Measurements from ENCODE around the gene MFAP2. TPM values are rescaled to one million over a fixed set of nuclear protein-coding genes. Genes with fewer than 3 reads are reported as not detected.

MFAP2 gene
- total RNA-seq, 1 experiment from 2014 or later = 12.9 TPM

DNA sequence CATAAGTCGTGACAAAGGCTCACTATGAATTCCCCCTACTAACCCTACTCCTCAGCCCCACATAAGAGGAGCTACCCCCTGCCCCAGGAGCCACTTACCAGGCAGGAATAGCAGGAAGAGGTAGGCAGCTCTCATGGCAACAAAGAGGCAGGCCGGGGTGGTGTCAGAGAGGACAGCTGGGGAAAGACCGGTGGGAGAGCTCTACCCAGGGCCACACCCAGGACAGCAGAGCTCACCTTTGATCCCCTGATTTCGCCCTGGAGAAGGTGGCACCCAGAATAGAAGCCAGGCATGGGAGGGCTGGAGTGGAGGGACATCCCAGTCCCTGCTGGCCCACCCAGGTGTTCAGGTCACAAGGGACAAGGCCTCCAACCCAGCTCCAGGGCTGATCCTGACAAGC is 2.3 kb downstream of the MFAP2 start:
- intact Hi-C loops (cut with micrococcal nuclease; ENCODE audit: unreplicated experiment) = no loop called here
- Histone ChIP-seq H3K4me1 (ENCODE audit: control insufficient read depth, insufficient read depth, low read length) (0 out of 2 replicates have a peak, but pooled peaks cover 4% of the 10 kb centered on the region), H3K4me3 (ENCODE audit: low read depth in 2 of 2, low read length in 2 of 2) (no peak overlapping the region), H3K36me3 (ENCODE audit: control insufficient read depth, insufficient read depth, low read length) (peaks cover 3% of the 10 kb centered on the region; the same call in 1 of the 2 replicates), H3K27ac (ENCODE audit: low read length) (no peak overlapping the region), H3K9me3 (ENCODE audit: control insufficient read depth, insufficient read depth, low read depth, low read length) (no peaks in the 10 kb centered on the region), H3K27me3 (ENCODE audit: control insufficient read depth, insufficient read depth, low read length) (no peaks in the 10 kb centered on the region)
- no peak for ATAC-seq
- TF ChIP-seq SIN3A (IDR thresholded peaks at IDR 0.05; ENCODE audit: borderline replicate concordance, insufficient read depth, low read depth, low read length) = no peak
- TF ChIP-seq, protein P1, sequence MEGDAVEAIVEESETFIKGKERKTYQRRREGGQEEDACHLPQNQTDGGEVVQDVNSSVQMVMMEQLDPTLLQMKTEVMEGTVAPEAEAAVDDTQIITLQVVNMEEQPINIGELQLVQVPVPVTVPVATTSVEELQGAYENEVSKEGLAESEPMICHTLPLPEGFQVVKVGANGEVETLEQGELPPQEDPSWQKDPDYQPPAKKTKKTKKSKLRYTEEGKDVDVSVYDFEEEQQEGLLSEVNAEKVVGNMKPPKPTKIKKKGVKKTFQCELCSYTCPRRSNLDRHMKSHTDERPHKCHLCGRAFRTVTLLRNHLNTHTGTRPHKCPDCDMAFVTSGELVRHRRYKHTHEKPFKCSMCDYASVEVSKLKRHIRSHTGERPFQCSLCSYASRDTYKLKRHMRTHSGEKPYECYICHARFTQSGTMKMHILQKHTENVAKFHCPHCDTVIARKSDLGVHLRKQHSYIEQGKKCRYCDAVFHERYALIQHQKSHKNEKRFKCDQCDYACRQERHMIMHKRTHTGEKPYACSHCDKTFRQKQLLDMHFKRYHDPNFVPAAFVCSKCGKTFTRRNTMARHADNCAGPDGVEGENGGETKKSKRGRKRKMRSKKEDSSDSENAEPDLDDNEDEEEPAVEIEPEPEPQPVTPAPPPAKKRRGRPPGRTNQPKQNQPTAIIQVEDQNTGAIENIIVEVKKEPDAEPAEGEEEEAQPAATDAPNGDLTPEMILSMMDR (IDR thresholded peaks at IDR 0.05) = no peak
- TF ChIP-seq, protein P2, sequence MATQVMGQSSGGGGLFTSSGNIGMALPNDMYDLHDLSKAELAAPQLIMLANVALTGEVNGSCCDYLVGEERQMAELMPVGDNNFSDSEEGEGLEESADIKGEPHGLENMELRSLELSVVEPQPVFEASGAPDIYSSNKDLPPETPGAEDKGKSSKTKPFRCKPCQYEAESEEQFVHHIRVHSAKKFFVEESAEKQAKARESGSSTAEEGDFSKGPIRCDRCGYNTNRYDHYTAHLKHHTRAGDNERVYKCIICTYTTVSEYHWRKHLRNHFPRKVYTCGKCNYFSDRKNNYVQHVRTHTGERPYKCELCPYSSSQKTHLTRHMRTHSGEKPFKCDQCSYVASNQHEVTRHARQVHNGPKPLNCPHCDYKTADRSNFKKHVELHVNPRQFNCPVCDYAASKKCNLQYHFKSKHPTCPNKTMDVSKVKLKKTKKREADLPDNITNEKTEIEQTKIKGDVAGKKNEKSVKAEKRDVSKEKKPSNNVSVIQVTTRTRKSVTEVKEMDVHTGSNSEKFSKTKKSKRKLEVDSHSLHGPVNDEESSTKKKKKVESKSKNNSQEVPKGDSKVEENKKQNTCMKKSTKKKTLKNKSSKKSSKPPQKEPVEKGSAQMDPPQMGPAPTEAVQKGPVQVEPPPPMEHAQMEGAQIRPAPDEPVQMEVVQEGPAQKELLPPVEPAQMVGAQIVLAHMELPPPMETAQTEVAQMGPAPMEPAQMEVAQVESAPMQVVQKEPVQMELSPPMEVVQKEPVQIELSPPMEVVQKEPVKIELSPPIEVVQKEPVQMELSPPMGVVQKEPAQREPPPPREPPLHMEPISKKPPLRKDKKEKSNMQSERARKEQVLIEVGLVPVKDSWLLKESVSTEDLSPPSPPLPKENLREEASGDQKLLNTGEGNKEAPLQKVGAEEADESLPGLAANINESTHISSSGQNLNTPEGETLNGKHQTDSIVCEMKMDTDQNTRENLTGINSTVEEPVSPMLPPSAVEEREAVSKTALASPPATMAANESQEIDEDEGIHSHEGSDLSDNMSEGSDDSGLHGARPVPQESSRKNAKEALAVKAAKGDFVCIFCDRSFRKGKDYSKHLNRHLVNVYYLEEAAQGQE (IDR thresholded peaks at IDR 0.05; ENCODE audit: insufficient read depth in 1 of 2, low read depth in 2 of 2, low read length in 1 of 2) = no peak
- no peak for TF ChIP-seq POLR2AphosphoS5 (IDR thresholded peaks at IDR 0.05; ENCODE audit: low read depth, low read length)
- TF ChIP-seq TCF7L2 (IDR thresholded peaks at IDR 0.05; ENCODE audit: low read depth, low read length) = no peak
- POLR2A ChIA-PET = interaction anchor here (0.7 kb wide), 1 partner anchor 39 kb away, joined by 5 read pairs; no protein-coding TSS in a partner anchor
- no peak for DNase-seq (ENCODE audit: low read depth, low spot score)
- CTCF ChIA-PET = interaction anchor here (0.6 kb wide), 1 partner anchor 1204 kb away, joined by 15 read pairs; no protein-coding TSS in a partner anchor
- BruUV-seq (replicated peaks) = no TSS peak
- in situ Hi-C loops (cut with HindIII; ENCODE audit: low pct_unique_long_range_greater_than_20kb, low sequenced_read_pairs) = no loop called here

DNA sequence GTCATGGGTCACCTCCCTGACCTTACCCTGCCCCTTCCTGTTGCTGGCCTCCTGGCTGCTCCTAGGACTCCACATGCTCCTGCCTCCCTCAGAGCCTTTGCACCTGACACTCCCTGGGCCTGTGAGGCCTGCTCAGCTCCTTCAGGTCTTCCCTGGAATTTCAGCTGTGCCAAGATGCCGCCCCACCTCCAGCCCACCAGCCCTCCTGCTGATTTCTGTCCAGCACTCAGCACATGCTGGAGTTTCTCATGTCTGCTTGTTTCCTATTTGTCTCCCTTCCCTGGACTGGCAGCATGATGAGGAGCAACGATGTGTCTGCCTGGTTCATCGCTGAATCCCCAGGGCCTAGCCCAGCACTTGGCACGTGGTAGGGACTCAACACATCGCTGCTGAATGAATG is 3.0 kb downstream of the MFAP2 start:
- 0 out of 2 replicates have a peak, but pooled peaks cover 4% of the 10 kb centered on the region for H3K4me1 ChIP-seq (ENCODE audit: control insufficient read depth, insufficient read depth, low read length)
- H3K27me3 ChIP-seq (ENCODE audit: control insufficient read depth, insufficient read depth, low read length) = no peaks in the 10 kb centered on the region
- intact Hi-C loops (cut with micrococcal nuclease; ENCODE audit: unreplicated experiment) (no loop called here), in situ Hi-C loops (cut with HindIII; ENCODE audit: low pct_unique_long_range_greater_than_20kb, low sequenced_read_pairs) (no loop called here)
- TF ChIP-seq SIN3A (IDR thresholded peaks at IDR 0.05; ENCODE audit: borderline replicate concordance, insufficient read depth, low read depth, low read length) (no peak), TCF7L2 (IDR thresholded peaks at IDR 0.05; ENCODE audit: low read depth, low read length) (no peak)
- TF ChIP-seq, protein P2 (IDR thresholded peaks at IDR 0.05; ENCODE audit: insufficient read depth in 1 of 2, low read depth in 2 of 2, low read length in 1 of 2) = no peak
- DNase-seq (ENCODE audit: low read depth, low spot score) (no peak), ATAC-seq (no peak)
- peaks cover 3% of the 10 kb centered on the region; the same call in 1 of the 2 replicates for H3K36me3 ChIP-seq (ENCODE audit: control insufficient read depth, insufficient read depth, low read length)
- no peak overlapping the region for H3K4me3 ChIP-seq (ENCODE audit: low read depth in 2 of 2, low read length in 2 of 2)
- ChIA-PET POLR2A (no interaction called here), CTCF (no interaction called here)
- H3K27ac ChIP-seq (ENCODE audit: low read length) = no peak overlapping the region
- no TSS peak for BruUV-seq (replicated peaks)
- no peaks in the 10 kb centered on the region for H3K9me3 ChIP-seq (ENCODE audit: control insufficient read depth, insufficient read depth, low read depth, low read length)
